NCI-H146 (cell line): ENCODE measurements around the gene MRPL10.

ENCODE experiments used
- DNase-seq: peaks from one replicate; lab custom pipeline; 2025; lab: John Stamatoyannopoulos, UW

Gene MRPL10

GRCh38 chr17:47831003-47831933 is at the start of gene MRPL10, which contains the start of gene LRRC46:
Gene MRPL10, minus strand, starts transcription at chr17:47831541. Its CDS starts 30 bp downstream, at chr17:47831511.
Gene LRRC46, plus strand, starts transcription at chr17:47831670. Its CDS starts 320 bp downstream, at chr17:47831990.
- peak; percentile 93 for DNase-seq

GRCh38 chr17:47879776-47880454 is 48.6 kb upstream of the MRPL10 start:
- peak; percentile 22 for DNase-seq

- no peak for DNase-seq
Observed at GRCh38 chr17:47879028-47879585, 47.8 kb upstream of the MRPL10 start.

- no peak for DNase-seq
Observed at GRCh38 chr17:47878203-47879027, 47.1 kb upstream of the MRPL10 start.

- DNase-seq, result no peak
Observed at GRCh38 chr17:47877368-47878034, 46.2 kb upstream of the MRPL10 start.

- DNase-seq, result no peak
Observed at GRCh38 chr17:47875011-47875985, 44.0 kb upstream of the MRPL10 start.

- DNase-seq, result no peak
Observed at GRCh38 chr17:47873200-47874090, 42.1 kb upstream of the MRPL10 start.

GRCh38 chr17:47872651-47873161 is 41.4 kb upstream of the MRPL10 start:
- DNase-seq, result no peak

- DNase-seq, result peak; percentile 76
Observed at GRCh38 chr17:47872019-47872650, 40.8 kb upstream of the MRPL10 start.

- DNase-seq, result no peak
Observed at GRCh38 chr17:47871048-47871447, 39.7 kb upstream of the MRPL10 start.

- DNase-seq, result no peak
Observed at GRCh38 chr17:47870056-47870455, 38.7 kb upstream of the MRPL10 start.

- peak; percentile 26 for DNase-seq
Observed at GRCh38 chr17:47869114-47869513, 37.8 kb upstream of the MRPL10 start.

GRCh38 chr17:47867813-47868533 is 36.6 kb upstream of the MRPL10 start:
- no peak for DNase-seq

- DNase-seq, result no peak
Observed at GRCh38 chr17:47866941-47867340, 35.6 kb upstream of the MRPL10 start.

- DNase-seq, result no peak
Observed at GRCh38 chr17:47864791-47865216, 33.5 kb upstream of the MRPL10 start.

GRCh38 chr17:47862621-47863440 is 31.5 kb upstream of the MRPL10 start:
- peak; percentile 18 for DNase-seq

- no peak for DNase-seq
Observed at GRCh38 chr17:47860386-47860785, 29.0 kb upstream of the MRPL10 start.
